H1 (cell line): ENCODE results near the gene IDH3A. TPM values are rescaled to one million over a fixed set of nuclear protein-coding genes. Genes with fewer than 3 reads are reported as not detected.

ENCODE experiments used
- CTCF ChIA-PET: fragments of 300-600 bp; sonication (Branson Sonifier 250); formaldehyde crosslinking; loops from one replicate; lab custom pipeline; 2021; ENCODE audit not compliant: partially characterized antibody; lab: Charles Lee
- POLR2A ChIA-PET: fragments of 300-600 bp; sonication (Branson Sonifier 250); formaldehyde crosslinking; loops from one replicate; lab custom pipeline; 2021; ENCODE audit warnings: inconsistent platforms; ENCODE audit not compliant: partially characterized antibody; lab: Charles Lee
- DNase-seq, 2 experiments: peaks; one replicate each; pipeline versions ENCODE4 v3.0.0 to v3.0.0-alpha.2; 2010 to 2022; ENCODE audit warnings: low spot score in 2 of 2, low read depth in 1 of 2, mixed read lengths in 1 of 2
- FAIRE-seq: peaks from 2 replicates; lab custom pipeline; 2011; peaks lifted over from hg19 to GRCh38; lab: Jason Lieb, UNC
- H2AFZ ChIP-seq: 2 replicates; pipeline ENCODE4 v1.8.1; 2012; ENCODE audit warnings: low read length, inconsistent platforms
- H2AK5ac ChIP-seq: 2 replicates; pipeline ENCODE4 v1.6.1; 2013; ENCODE audit warnings: low read depth, low read length
- H2BK120ac ChIP-seq: replicated peaks from 2 replicates; pipeline ENCODE3; 2013; ENCODE audit warnings: low read depth, low read length, inconsistent platforms
- H2BK12ac ChIP-seq: 2 replicates; pipeline ENCODE4 v1.6.1; 2013; ENCODE audit warnings: low read depth, low read length
- H2BK15ac ChIP-seq: 2 replicates; pipeline ENCODE4 v1.6.1; 2013; ENCODE audit warnings: low read length
- H2BK20ac ChIP-seq: 2 replicates; pipeline ENCODE4 v1.6.1; 2013; ENCODE audit warnings: low read length
- H2BK5ac ChIP-seq: 2 replicates; pipeline ENCODE4 v1.6.1; 2013; ENCODE audit warnings: low read depth, low read length
- H3K14ac ChIP-seq: 2 replicates; pipeline ENCODE4 v1.6.1; 2013; ENCODE audit warnings: inconsistent platforms; ENCODE audit not compliant: insufficient read length
- H3K18ac ChIP-seq: 2 replicates; pipeline ENCODE4 v1.6.1; 2013; ENCODE audit warnings: low read length; ENCODE audit errors: extremely low read depth
- H3K23ac ChIP-seq: 2 replicates; pipeline ENCODE4 v1.6.1; 2013; ENCODE audit warnings: inconsistent platforms; ENCODE audit not compliant: insufficient read length
- H3K23me2 ChIP-seq: 2 replicates; pipeline ENCODE4 v1.6.1; 2013; ENCODE audit warnings: low read depth, low read length
- H3K27ac ChIP-seq: 2 replicates; pipeline ENCODE4 v1.6.1; 2011; ENCODE audit warnings: low read depth, low read length, inconsistent platforms
- H3K27me3 ChIP-seq, 4 experiments: replicated peaks in 1 of 4; 1 replicate in 1 of 4; 2 replicates in 3 of 4; pipeline versions ENCODE4 v1.6.1 to v1.8.1; 2011 to 2013; ENCODE audit warnings: low read length in 3 of 4, mild to moderate bottlenecking in 3 of 4, inconsistent platforms in 2 of 4, mixed read lengths in 2 of 4, moderate library complexity in 1 of 4; ENCODE audit not compliant: control insufficient read depth in 3 of 4, insufficient read depth in 3 of 4; ENCODE audit errors: extremely low read depth in 1 of 4
- H3K36me3 ChIP-seq, 4 experiments: 2 replicates each; pipeline versions ENCODE4 v1.6.1 to v1.8.1; 2011 to 2013; ENCODE audit warnings: mild to moderate bottlenecking in 4 of 4, low read length in 3 of 4, moderate library complexity in 2 of 4, control low read depth in 1 of 4, inconsistent platforms in 1 of 4; ENCODE audit not compliant: insufficient read depth in 4 of 4, control insufficient read depth in 2 of 4
- H3K4ac ChIP-seq: replicated peaks from 2 replicates; pipeline ENCODE3; 2013; ENCODE audit warnings: low read length, low read depth, mixed read lengths, inconsistent platforms; ENCODE audit not compliant: insufficient read length
- H3K4me1 ChIP-seq, 4 experiments: replicated peaks in 1 of 4; 1 replicate in 1 of 4; 2 replicates in 3 of 4; pipeline versions ENCODE4 v1.6.1 to v1.8.1; 2011 to 2013; ENCODE audit warnings: low read length in 3 of 4, inconsistent platforms in 2 of 4, mixed read lengths in 1 of 4; ENCODE audit not compliant: insufficient read depth in 4 of 4, control insufficient read depth in 3 of 4
- H3K4me2 ChIP-seq, 2 experiments: 2 replicates each; pipeline versions ENCODE4 v1.6.1 to v1.8.1; 2011 to 2013; ENCODE audit warnings: low read depth in 2 of 2, low read length in 2 of 2, control low read depth in 1 of 2, inconsistent platforms in 1 of 2, mild to moderate bottlenecking in 1 of 2; ENCODE audit not compliant: insufficient read depth in 1 of 2
- H3K4me3 ChIP-seq, 4 experiments: fragments of 200-600, 300-600 bp in 1 of 4; sonication (generic), shearing (Covaris generic), sonication (Bioruptor Twin) in 1 of 4; 2 replicates each; pipeline versions ENCODE4 v1.5.1 to v1.8.1; 2011 to 2016; ENCODE audit warnings: low read length in 4 of 4, low read depth in 3 of 4, control low read depth in 2 of 4, inconsistent platforms in 2 of 4, mild to moderate bottlenecking in 2 of 4, mixed read lengths in 1 of 4, moderate library complexity in 1 of 4; ENCODE audit not compliant: insufficient read depth in 2 of 4; ENCODE audit errors: extremely low read depth in 1 of 4
- H3K56ac ChIP-seq: replicated peaks from 2 replicates; pipeline ENCODE3; 2013; ENCODE audit warnings: low read depth, mild to moderate bottlenecking, mixed read lengths, low read length, inconsistent platforms; ENCODE audit not compliant: insufficient read length
- H3K79me1 ChIP-seq: 2 replicates; pipeline ENCODE4 v1.6.1; 2013; ENCODE audit warnings: low read depth, low read length, control low read depth
- H3K79me2 ChIP-seq, 2 experiments: 2 replicates each; pipeline versions ENCODE4 v1.6.1 to v1.8.1; 2012 to 2013; ENCODE audit warnings: low read length in 2 of 2, mild to moderate bottlenecking in 2 of 2, inconsistent platforms in 1 of 2; ENCODE audit not compliant: insufficient read depth in 2 of 2, control insufficient read depth in 1 of 2
- H3K9ac ChIP-seq, 4 experiments: replicated peaks in 1 of 4; 1 replicate in 1 of 4; 2 replicates in 3 of 4; pipeline versions ENCODE4 v1.6.1 to v1.8.1; 2011 to 2013; ENCODE audit warnings: low read depth in 3 of 4, low read length in 3 of 4, control low read depth in 2 of 4, mild to moderate bottlenecking in 2 of 4, moderate library complexity in 2 of 4, inconsistent platforms in 1 of 4; ENCODE audit errors: extremely low read depth in 1 of 4
- H3K9me3 ChIP-seq, 2 experiments: 2 replicates each; pipeline versions ENCODE4 v1.6.1 to v1.8.1; 2012 to 2013; ENCODE audit warnings: mild to moderate bottlenecking in 2 of 2, moderate library complexity in 2 of 2, control low read depth in 1 of 2, inconsistent platforms in 1 of 2, low read depth in 1 of 2, low read length in 1 of 2, mixed read lengths in 1 of 2; ENCODE audit not compliant: insufficient read depth in 2 of 2
- H4K20me1 ChIP-seq, 2 experiments: replicated peaks in 1 of 2; 2 replicates each; pipeline versions ENCODE3 to v1.8.1; 2011 to 2013; ENCODE audit warnings: inconsistent platforms in 2 of 2, low read length in 2 of 2, mild to moderate bottlenecking in 1 of 2; ENCODE audit not compliant: insufficient read depth in 2 of 2, control insufficient read depth in 1 of 2
- H4K5ac ChIP-seq: 2 replicates; pipeline ENCODE4 v1.6.1; 2013; ENCODE audit warnings: low read length, low read depth, mixed read lengths, inconsistent platforms; ENCODE audit not compliant: insufficient read length
- H4K8ac ChIP-seq: 2 replicates; pipeline ENCODE4 v1.8.0; 2013; ENCODE audit warnings: mild to moderate bottlenecking, moderate library complexity, low read length, inconsistent platforms; ENCODE audit not compliant: insufficient read depth; ENCODE audit errors: extremely low read depth
- H4K91ac ChIP-seq: replicated peaks from 2 replicates; pipeline ENCODE3; 2013; ENCODE audit warnings: low read length, mixed read lengths, inconsistent platforms; ENCODE audit not compliant: insufficient read length
- BCL11A ChIP-seq, 2 experiments: IDR thresholded peaks; one replicate each; pipeline ENCODE4 v1.6.1; 2011; ENCODE audit warnings: low read depth in 2 of 2, low read length in 2 of 2, mild to moderate bottlenecking in 2 of 2
- PHF8 ChIP-seq: fragments of 200-600 bp; sonication (generic); conservative IDR thresholded peaks from 2 replicates; pipeline ENCODE4 v1.7.1; 2012; ENCODE audit warnings: low read depth, mild to moderate bottlenecking, inconsistent platforms, low read length, moderate library complexity
- WGBS, 2 experiments: shearing (Covaris generic) in 1 of 2; methylation state at CpG; one replicate each; pipeline versions ENCODE4 v1.1.6 to v1.1.7; 2013 to 2015; ENCODE audit warnings: low lambda C conversion rate in 2 of 2, mixed read lengths in 2 of 2, inconsistent platforms in 1 of 2, low coverage in 1 of 2, missing lambda C conversion rate in 1 of 2; ENCODE audit not compliant: insufficient replicate concordance in 2 of 2, insufficient coverage in 1 of 2, insufficient read length in 1 of 2; ENCODE audit errors: extremely low coverage in 1 of 2, missing lambda C conversion rate in 1 of 2; 5-methylcytosine and 5-hydroxymethylcytosine counted together
- polyA plus RNA-seq, 7 experiments: library from polyadenylated mRNA; depleted of rRNA in 3 of 7; stranded (reverse) in 5 of 7; unstranded in 2 of 7; fragments of >200 nt in 5 of 7; fragments of 200-250 nt in 2 of 7; gene quantifications; 1 replicate in 5 of 7; 2 replicates in 1 of 7; 4 replicates in 1 of 7; pipeline versions ENCODE4 v1.2.1 to v1.2.3, GENCODE V29; 2011 to 2013; ENCODE audit warnings: missing spikeins in 2 of 7, mixed read lengths in 2 of 7
- total RNA-seq: library from RNA; stranded (reverse); fragmentation: NEBNext Ultra II Directional; extraction: Animal tissue kit (Norgen Biotek cat#: 25700); gene quantifications from 2 replicates; pipeline ENCODE4 v1.2.1, GENCODE V29; 2021

Gene IDH3A
- total and polyA plus RNA-seq, 2 of the 8 experiments (the other 6 are each of a cell fraction or from before 2014, with no cell fraction given): 23.4 to 36.8 TPM

GRCh38 chr15:78130466-78131294 lies 18.5 kb upstream of the IDH3A start:
- no peak overlapping the region for H2BK15ac ChIP-seq
- FAIRE-seq: no peak
- 49% methylated on average over 24 of the region's 51 CpGs; no CpG with 5 or more reads in 1 of the 2 experiments for WGBS, 2 experiments
- peaks cover 8% of the 10 kb centered on the region for H3K79me1 ChIP-seq
- H2AFZ ChIP-seq: peak overlapping the region; percentile 25; the same call in 1 of the 2 replicates
- no peaks in the 10 kb centered on the region; a peak in 1 of 7 replicates for H3K27me3 ChIP-seq
- H3K14ac ChIP-seq: no peak overlapping the region
- no peak overlapping the region for H3K56ac ChIP-seq
- POLR2A ChIA-PET: interaction anchor here (0.8 to 1.7 kb wide), 3 partner anchors 8 to 10 kb away, joined by 3 to 9 read pairs (median 7); no protein-coding TSS in a partner anchor
- CTCF ChIA-PET: interaction anchor here (0.7 to 6.8 kb wide), 29 partner anchors 8 to 171 kb away, joined by 3 to 64 read pairs (median 4); no protein-coding TSS in a partner anchor
- H4K5ac ChIP-seq: peak overlapping the region; percentile 31
- H3K18ac ChIP-seq: no peak overlapping the region; the same call in 1 of the 2 replicates
- peak overlapping the region; percentile 84 for H4K8ac ChIP-seq
- H4K20me1 ChIP-seq: no peaks in the 10 kb centered on the region
- H3K9me3 ChIP-seq: no peaks in the 10 kb centered on the region
- H2BK120ac ChIP-seq: no peak overlapping the region
- H3K4me2 ChIP-seq: peak overlapping the region; percentile 66 to 75
- H3K79me2 ChIP-seq: no peaks in the 10 kb centered on the region
- H3K9ac ChIP-seq: peak overlapping the region; percentile 13 to 66 (median 43); a peak in 2 of 7 replicates
- H3K4ac ChIP-seq: peak overlapping the region; percentile 32
- H3K36me3 ChIP-seq: no peaks in the 10 kb centered on the region
- H3K4me3 ChIP-seq: peak overlapping the region; percentile 44 to 78 (median 56)
- no peak overlapping the region for H2AK5ac ChIP-seq
- peak overlapping the region; percentile 20 for H4K91ac ChIP-seq
- 0 out of 2 replicates have a peak, but pooled peaks have one; percentile 15 for TF ChIP-seq PHF8
- no peak for TF ChIP-seq BCL11A (IDR thresholded peaks at IDR 0.05; ENCODE audit: low read depth in 2 of 2, low read length in 2 of 2)
- H3K4me1 ChIP-seq: peaks cover 0 to 21% (median 14%) of the 10 kb centered on the region in 4 experiments; a peak in 6 of 7 replicates
- H3K23me2 ChIP-seq: peaks cover 12% of the 10 kb centered on the region
- no peak overlapping the region; the same call in 1 of the 2 replicates for H2BK12ac ChIP-seq
- no peak overlapping the region for H2BK5ac ChIP-seq
- H3K23ac ChIP-seq: no peak overlapping the region
- no peak overlapping the region for H2BK20ac ChIP-seq
- peak in 1 of 2 experiments; percentile 56 for DNase-seq
- H3K27ac ChIP-seq: no peak overlapping the region
